DOHH2 (cell line): Measurements from ENCODE around the gene SMKR1.
"Not testable (repeated sequence)": the region's sequence is repeated elsewhere in the genome, so short reads cannot be mapped to it uniquely, and the experiment has no call there.

Source experiments
- H3F3A ChIP-seq: fragments of 200-600 bp; sonication (generic), shearing (Covaris generic); 2 replicates; pipeline ENCODE4 v1.6.0; 2016; ENCODE audit warnings: antibody characterized with exemption, mild to moderate bottlenecking; ENCODE audit not compliant: control insufficient read depth, insufficient read depth
- H3K27ac ChIP-seq: fragments of 200-600 bp; sonication (generic); 2 replicates; pipeline ENCODE4 v1.5.1; 2014; ENCODE audit warnings: low read depth, mild to moderate bottlenecking, low read length, moderate library complexity
- H3K27me3 ChIP-seq: fragments of 200-600 bp; sonication (generic); 2 replicates; pipeline ENCODE4 v1.6.1; 2014; ENCODE audit warnings: mild to moderate bottlenecking, low read length, mixed read lengths; ENCODE audit not compliant: control insufficient read depth
- H3K36me3 ChIP-seq: fragments of 200-600 bp; sonication (generic); 2 replicates; pipeline ENCODE4 v1.6.1; 2014; ENCODE audit warnings: mild to moderate bottlenecking, low read length, moderate library complexity, mixed read lengths; ENCODE audit not compliant: control insufficient read depth
- H3K4me1 ChIP-seq: fragments of 200-600 bp; sonication (generic); 2 replicates; pipeline ENCODE4 v1.6.1; 2014; ENCODE audit warnings: mild to moderate bottlenecking, low read length, mixed read lengths; ENCODE audit not compliant: control insufficient read depth
- H3K4me2 ChIP-seq: fragments of 200-600 bp; sonication (generic); 2 replicates; pipeline ENCODE4 v1.6.0; 2014; ENCODE audit warnings: mild to moderate bottlenecking, low read length, moderate library complexity
- H3K4me3 ChIP-seq: fragments of 200-600 bp; sonication (generic); 2 replicates; pipeline ENCODE4 v1.5.1; 2014; ENCODE audit warnings: mild to moderate bottlenecking, low read length, mixed read lengths
- H3K79me2 ChIP-seq: fragments of 200-600 bp; sonication (generic); 2 replicates; pipeline ENCODE4 v1.6.1; 2014; ENCODE audit warnings: mild to moderate bottlenecking, low read length, mixed read lengths; ENCODE audit not compliant: control insufficient read depth
- H3K9me2 ChIP-seq: fragments of 200-600 bp; sonication (generic); replicated peaks from 2 replicates; pipeline ENCODE4 v1.6.1; 2014; ENCODE audit warnings: mild to moderate bottlenecking, low read length, mixed read lengths; ENCODE audit not compliant: control insufficient read depth
- H3K9me3 ChIP-seq: fragments of 200-600 bp; sonication (generic); 2 replicates; pipeline ENCODE4 v1.6.1; 2014; ENCODE audit warnings: antibody characterized with exemption, low read length, mixed read lengths; ENCODE audit not compliant: control insufficient read depth, insufficient read depth
- H4K20me1 ChIP-seq: fragments of 200-600 bp; sonication (generic); 2 replicates; pipeline ENCODE4 v1.6.0; 2014; ENCODE audit warnings: low read depth, mild to moderate bottlenecking, antibody characterized with exemption, low read length, moderate library complexity; ENCODE audit not compliant: control insufficient read depth, insufficient read depth
- CTCF ChIP-seq: fragments of 200-600 bp; sonication (generic); IDR thresholded peaks from one replicate; pipeline ENCODE4 v1.5.1; 2014; ENCODE audit warnings: antibody characterized with exemption, mild to moderate bottlenecking, low read depth, low read length; ENCODE audit not compliant: poor library complexity, severe bottlenecking
- EZH2phosphoT487 ChIP-seq: fragments of 200-600 bp; sonication (generic); IDR thresholded peaks from 2 replicates; pipeline ENCODE4 v1.6.1; 2017; ENCODE audit warnings: borderline replicate concordance, mild to moderate bottlenecking, antibody characterized with exemption, low read length, moderate library complexity, mixed read lengths

Gene SMKR1

GRCh38 chr7:129479831-129480230 is 22.5 kb upstream of the SMKR1 start:
- no peak overlapping the region for H3K4me2 ChIP-seq
- H3K27ac ChIP-seq: no peak overlapping the region
- H3K9me2 ChIP-seq: no peaks in the 10 kb centered on the region
- H3K4me3 ChIP-seq: no peak overlapping the region
- no peaks in the 10 kb centered on the region for H3K79me2 ChIP-seq
- H3K4me1 ChIP-seq: no peaks in the 10 kb centered on the region
- TF ChIP-seq CTCF (no peak), EZH2phosphoT487 (no peak)
- H4K20me1 ChIP-seq: no peaks in the 10 kb centered on the region
- no peaks in the 10 kb centered on the region for H3F3A ChIP-seq
- H3K27me3 ChIP-seq: no peaks in the 10 kb centered on the region
- H3K36me3 ChIP-seq: peaks cover 4% of the 10 kb centered on the region; the same call in 1 of the 2 replicates
- H3K9me3 ChIP-seq: no peaks in the 10 kb centered on the region

- TF ChIP-seq EZH2phosphoT487 (no peak), CTCF (no peak)
- Histone ChIP-seq H3K36me3 (peaks cover 4% of the 10 kb centered on the region; the same call in 1 of the 2 replicates), H3K4me3 (no peak overlapping the region), H3K9me2 (no peaks in the 10 kb centered on the region), H3F3A (no peaks in the 10 kb centered on the region), H3K9me3 (no peaks in the 10 kb centered on the region), H3K27ac (no peak overlapping the region), H3K79me2 (no peaks in the 10 kb centered on the region), H4K20me1 (no peaks in the 10 kb centered on the region), H3K4me1 (no peaks in the 10 kb centered on the region), H3K27me3 (no peaks in the 10 kb centered on the region), H3K4me2 (no peak overlapping the region)
These were observed 21.5 kb upstream of the SMKR1 start for GRCh38 chr7:129480674-129481363.

DNA sequence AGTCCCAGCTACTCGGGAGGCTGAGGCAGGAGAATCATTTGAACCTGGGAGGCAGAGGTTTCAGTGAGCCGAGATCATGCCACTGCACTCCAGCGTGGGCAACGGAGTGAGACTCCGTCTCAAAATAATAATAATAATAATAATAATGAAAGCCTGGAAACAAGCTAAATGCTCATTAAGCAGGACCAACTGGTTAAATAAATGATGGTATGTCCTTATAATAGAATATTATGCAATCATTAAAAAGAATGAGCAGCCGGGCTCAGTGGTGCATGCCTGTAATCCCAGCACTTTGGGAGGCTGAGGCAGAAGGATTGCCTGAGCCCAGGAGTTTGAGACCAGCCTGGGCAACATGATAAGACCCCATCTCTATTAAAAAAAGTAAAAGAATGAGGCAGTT is 21.0 kb upstream of the SMKR1 start:
- not testable (repeated sequence) for H3K4me2 ChIP-seq, H3K36me3 ChIP-seq, H3K9me2 ChIP-seq, H3K27ac ChIP-seq, H3K4me1 ChIP-seq, H3K79me2 ChIP-seq, H3K4me3 ChIP-seq, H3K27me3 ChIP-seq, H3K9me3 ChIP-seq, H3F3A ChIP-seq, H4K20me1 ChIP-seq

DNA sequence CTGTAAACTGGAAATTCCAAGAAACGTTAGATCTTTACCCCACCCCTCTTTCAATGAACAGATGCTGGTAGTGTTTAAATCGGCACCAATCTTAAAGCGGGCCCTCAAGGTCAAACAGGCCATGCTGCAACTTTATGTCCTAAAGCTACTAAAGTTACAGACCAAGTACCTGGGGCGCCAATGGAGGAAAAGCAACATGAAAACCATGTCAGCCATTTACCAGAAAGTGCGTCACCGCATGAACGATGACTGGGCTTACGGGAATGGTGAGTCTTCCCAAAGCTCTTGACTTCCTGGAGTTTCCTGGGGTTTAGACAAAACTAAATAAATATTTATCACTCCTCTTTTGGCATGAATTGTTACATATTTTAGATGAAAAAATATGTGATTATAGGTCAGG is 19.6 kb upstream of the SMKR1 start:
- Histone ChIP-seq H3F3A (no peaks in the 10 kb centered on the region), H3K79me2 (no peaks in the 10 kb centered on the region), H3K4me3 (no peak overlapping the region), H4K20me1 (no peaks in the 10 kb centered on the region), H3K4me1 (no peaks in the 10 kb centered on the region), H3K36me3 (peaks cover 4% of the 10 kb centered on the region; the same call in 1 of the 2 replicates), H3K27me3 (no peaks in the 10 kb centered on the region), H3K9me3 (no peaks in the 10 kb centered on the region), H3K4me2 (no peak overlapping the region), H3K9me2 (no peaks in the 10 kb centered on the region), H3K27ac (no peak overlapping the region)
- no peak for TF ChIP-seq CTCF
- TF ChIP-seq EZH2phosphoT487: no peak
